HEK293T (cell line): ENCODE measurements around the gene SNX3.

Experiments
- ARNT ChIP-seq: fragments of 450-650 bp; IDR thresholded peaks from 2 replicates; pipeline ENCODE4 v1.6.1; 2017; ENCODE audit warnings: mild to moderate bottlenecking
- BHLHE40 ChIP-seq: fragments of 450-650 bp; IDR thresholded peaks from 2 replicates; pipeline ENCODE4 v1.6.1; 2016; ENCODE audit warnings: mild to moderate bottlenecking, moderate library complexity, borderline replicate concordance
- ELF4 ChIP-seq: fragments of 450-650 bp; IDR thresholded peaks from 2 replicates; pipeline ENCODE4 v1.6.1; 2017; ENCODE audit warnings: antibody characterized with exemption
- FOXA1 ChIP-seq: fragments of 450-650 bp; IDR thresholded peaks from 2 replicates; pipeline ENCODE4 v1.6.1; 2016; ENCODE audit warnings: mild to moderate bottlenecking
- FOXK2 ChIP-seq: fragments of 450-650 bp; IDR thresholded peaks from 2 replicates; pipeline ENCODE4 v1.6.1; 2016; ENCODE audit warnings: mild to moderate bottlenecking
- FOXM1 ChIP-seq: fragments of 450-650 bp; IDR thresholded peaks from 2 replicates; pipeline ENCODE4 v1.6.1; 2017; ENCODE audit warnings: mild to moderate bottlenecking, borderline replicate concordance
- HDGF ChIP-seq: fragments of 450-650 bp; IDR thresholded peaks from 2 replicates; pipeline ENCODE4 v1.6.1; 2017; ENCODE audit warnings: antibody characterized with exemption, borderline replicate concordance
- NFRKB ChIP-seq: fragments of 450-650 bp; IDR thresholded peaks from 2 replicates; pipeline ENCODE4 v1.6.1; 2016; ENCODE audit warnings: mild to moderate bottlenecking, moderate library complexity
- PKNOX1 ChIP-seq: fragments of 450-650 bp; IDR thresholded peaks from 2 replicates; pipeline ENCODE4 v1.6.1; 2016
- SP1 ChIP-seq: fragments of 450-650 bp; IDR thresholded peaks from 2 replicates; pipeline ENCODE4 v1.6.1; 2017
- SUZ12 ChIP-seq: fragments of 450-650 bp; IDR thresholded peaks from 2 replicates; pipeline ENCODE4 v1.6.1; 2016; ENCODE audit warnings: mild to moderate bottlenecking
- TARDBP ChIP-seq: fragments of 450-650 bp; IDR thresholded peaks from 2 replicates; pipeline ENCODE4 v1.6.1; 2016
- ZNF384 ChIP-seq: fragments of 450-650 bp; IDR thresholded peaks from 2 replicates; pipeline ENCODE4 v1.6.1; 2016

DNA sequence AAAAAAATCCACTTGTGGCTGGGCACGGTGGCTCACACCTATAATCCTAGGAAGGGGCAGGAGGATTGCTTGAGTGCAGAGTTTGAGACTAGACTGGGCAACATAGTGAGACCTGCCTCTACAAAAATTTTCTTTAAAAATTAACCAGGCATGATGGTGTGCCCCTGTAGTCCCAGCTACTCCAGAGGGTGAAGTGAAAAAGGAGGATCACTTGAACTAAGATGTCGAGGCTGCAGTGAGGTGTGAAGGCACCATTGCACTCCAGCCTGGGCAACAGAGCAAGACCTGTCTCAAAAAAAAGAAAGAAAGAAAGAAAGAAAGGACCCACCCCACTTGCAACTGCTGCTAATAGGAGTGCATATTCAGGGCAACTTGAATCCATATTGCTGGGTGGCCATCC is 13.7 kb upstream of the SNX3 start:
- TF ChIP-seq NFRKB (no peak), FOXM1 (no peak), SP1 (no peak), SUZ12 (no peak), ELF4 (no peak), ZNF384 (no peak), TARDBP (no peak), BHLHE40 (no peak), FOXK2 (no peak), HDGF (no peak), PKNOX1 (no peak), FOXA1 (no peak), ARNT (no peak)
